Measurements from ENCODE around the gene CAMTA1.

The CAMTA1 gene

GRCh38 chr1:7664147-7664892, 879.1 kb downstream of the CAMTA1 start:
- no peak for DNase-seq

GRCh38 chr1:7664893-7665250, 879.6 kb downstream of the CAMTA1 start:
- DNase-seq = no peak

- DNase-seq = no peak
These were observed 881.0 kb downstream of the CAMTA1 start for GRCh38 chr1:7666249-7666648.

- no peak for DNase-seq
These were observed 881.9 kb downstream of the CAMTA1 start for GRCh38 chr1:7667159-7667558.

- DNase-seq = peak; percentile 87
These were observed 882.5 kb downstream of the CAMTA1 start for GRCh38 chr1:7667625-7668218.

- DNase-seq = peak; percentile 73
These were observed 884.5 kb downstream of the CAMTA1 start for GRCh38 chr1:7669559-7670311.

- DNase-seq = no peak
These were observed 885.3 kb downstream of the CAMTA1 start for GRCh38 chr1:7670334-7671145.

- DNase-seq = no peak
These were observed 885.9 kb downstream of the CAMTA1 start for GRCh38 chr1:7671146-7671465.

GRCh38 chr1:7671676-7672075, 886.4 kb downstream of the CAMTA1 start:
- no peak for DNase-seq

- no peak for DNase-seq
These were observed 887.6 kb downstream of the CAMTA1 start for GRCh38 chr1:7672864-7673263.

- no peak for DNase-seq
These were observed 889.7 kb downstream of the CAMTA1 start for GRCh38 chr1:7674972-7675371.

- DNase-seq = no peak
These were observed 890.4 kb downstream of the CAMTA1 start for GRCh38 chr1:7675431-7676273.

GRCh38 chr1:7676274-7676945, 891.2 kb downstream of the CAMTA1 start:
- no peak for DNase-seq

GRCh38 chr1:7677111-7677510, 891.9 kb downstream of the CAMTA1 start:
- no peak for DNase-seq

GRCh38 chr1:7677815-7678214, 892.6 kb downstream of the CAMTA1 start:
- no peak for DNase-seq

GRCh38 chr1:7678491-7679158, 893.4 kb downstream of the CAMTA1 start:
- no peak for DNase-seq

GRCh38 chr1:7679159-7679872, 894.1 kb downstream of the CAMTA1 start:
- DNase-seq = no peak

GRCh38 chr1:7679873-7680206, 894.6 kb downstream of the CAMTA1 start:
- no peak for DNase-seq

GRCh38 chr1:7680207-7680954, 895.1 kb downstream of the CAMTA1 start:
- DNase-seq = peak; percentile 76

GRCh38 chr1:7680955-7681268, 895.7 kb downstream of the CAMTA1 start:
- no peak for DNase-seq

Data from NCI-H345 (cell line).